HG02885 (cell line): ENCODE results near the gene FOXE3.

Source experiments
- ATAC-seq: cut with Tn5 transposase; IDR thresholded peaks from one replicate; pipeline ENCODE4 v1.9.1; 2021; ENCODE audit warnings: mild to moderate bottlenecking; ENCODE audit not compliant: unreplicated experiment, poor library complexity

FOXE3 gene

GRCh38 chr1:47415728-47416318 is at the start of gene FOXE3:
Gene FOXE3 (plus strand): TSS chr1:47416285. CDS start chr1:47416316, 31 bp downstream.
- no peak for ATAC-seq

- no peak for ATAC-seq
Measured at GRCh38 chr1:47367651-47368050, 48.4 kb upstream of the FOXE3 start.

- ATAC-seq: no peak
Measured at GRCh38 chr1:47371016-47371517, 45.0 kb upstream of the FOXE3 start.

GRCh38 chr1:47374501-47374900 is 41.6 kb upstream of the FOXE3 start:
- no peak for ATAC-seq

GRCh38 chr1:47378147-47378546 is 37.9 kb upstream of the FOXE3 start:
- ATAC-seq: no peak

GRCh38 chr1:47380699-47381098 is 35.4 kb upstream of the FOXE3 start:
- ATAC-seq: no peak

- ATAC-seq: no peak
Measured at GRCh38 chr1:47382399-47382983, 33.6 kb upstream of the FOXE3 start.

GRCh38 chr1:47384083-47384482 is 32.0 kb upstream of the FOXE3 start:
- no peak for ATAC-seq

GRCh38 chr1:47385020-47385419 is 31.1 kb upstream of the FOXE3 start:
- no peak for ATAC-seq

- no peak for ATAC-seq
Measured at GRCh38 chr1:47386268-47386667, 29.8 kb upstream of the FOXE3 start.

GRCh38 chr1:47388030-47388890 is 27.8 kb upstream of the FOXE3 start:
- ATAC-seq: no peak

- ATAC-seq: no peak
Measured at GRCh38 chr1:47388891-47389238, 27.2 kb upstream of the FOXE3 start.

GRCh38 chr1:47389731-47390130 is 26.4 kb upstream of the FOXE3 start:
- no peak for ATAC-seq

GRCh38 chr1:47390843-47391242 is 25.2 kb upstream of the FOXE3 start:
- ATAC-seq: no peak

- no peak for ATAC-seq
Measured at GRCh38 chr1:47393141-47393540, 22.9 kb upstream of the FOXE3 start.

GRCh38 chr1:47395433-47395832 is 20.7 kb upstream of the FOXE3 start:
- ATAC-seq: no peak

- no peak for ATAC-seq
Measured at GRCh38 chr1:47396671-47397196, 19.4 kb upstream of the FOXE3 start.

- ATAC-seq: no peak
Measured at GRCh38 chr1:47399138-47399845, 16.8 kb upstream of the FOXE3 start.

- no peak for ATAC-seq
Measured at GRCh38 chr1:47399846-47400155, 16.3 kb upstream of the FOXE3 start.

- ATAC-seq: no peak
Measured at GRCh38 chr1:47401761-47402160, 14.3 kb upstream of the FOXE3 start.

GRCh38 chr1:47402591-47402990 is 13.5 kb upstream of the FOXE3 start:
- ATAC-seq: no peak
